HepG2 (cell line): ENCODE data around the gene ANAPC1. TPM values are rescaled to one million over a fixed set of nuclear protein-coding genes. Genes with fewer than 3 reads are reported as not detected.

ENCODE experiments used
- FOSL2 ChIP-seq: sonication (generic); formaldehyde crosslinking; IDR thresholded peaks from 2 replicates; pipeline ENCODE4 v1.4.0; 2020; ENCODE audit warnings: missing genetic modification reagents
- GATAD2A ChIP-seq: IDR thresholded peaks from 2 replicates; pipeline ENCODE4 v1.6.1; 2016
- HES4 ChIP-seq: sonication (generic); formaldehyde crosslinking; IDR thresholded peaks from 2 replicates; pipeline ENCODE4 v1.9.0; 2021; ENCODE audit warnings: mild to moderate bottlenecking, missing genetic modification reagents, borderline replicate concordance
- SPEN ChIP-seq: sonication (generic); formaldehyde crosslinking; IDR thresholded peaks from 2 replicates; pipeline ENCODE4 v1.5.1; 2020; ENCODE audit warnings: low read depth, mild to moderate bottlenecking, missing genetic modification reagents
- STAG1 ChIP-seq: sonication (generic); formaldehyde crosslinking; IDR thresholded peaks from 2 replicates; pipeline ENCODE4 v1.4.0; 2020; ENCODE audit warnings: missing genetic modification reagents
- TEAD3 ChIP-seq: optimal IDR thresholded peaks from 2 replicates; pipeline ENCODE3; 2016; ENCODE audit warnings: borderline replicate concordance
- TOPORS ChIP-seq: sonication (generic); formaldehyde crosslinking; IDR thresholded peaks from 2 replicates; pipeline ENCODE4 v1.8.0; 2023; ENCODE audit warnings: mild to moderate bottlenecking, missing genetic modification reagents
- ZNF431 ChIP-seq: sonication (generic); formaldehyde crosslinking; IDR thresholded peaks from 2 replicates; pipeline ENCODE4 v1.9.0; 2022; ENCODE audit warnings: missing genetic modification reagents, low read depth, mild to moderate bottlenecking, borderline replicate concordance
- ZNF562 ChIP-seq: sonication (generic); formaldehyde crosslinking; IDR thresholded peaks from 2 replicates; pipeline ENCODE4 v1.8.0; 2022; ENCODE audit warnings: missing genetic modification reagents, borderline replicate concordance
- ZNF563 ChIP-seq: sonication (generic); formaldehyde crosslinking; IDR thresholded peaks from 2 replicates; pipeline ENCODE4 v1.8.0; 2022; ENCODE audit warnings: mild to moderate bottlenecking, moderate library complexity, missing genetic modification reagents
- ZNF589 ChIP-seq: sonication (generic); formaldehyde crosslinking; conservative IDR thresholded peaks from 2 replicates; pipeline ENCODE4 v1.8.0; 2022; ENCODE audit warnings: mild to moderate bottlenecking, moderate library complexity, missing genetic modification reagents
- ZNF703 ChIP-seq: sonication (generic); formaldehyde crosslinking; IDR thresholded peaks from 2 replicates; pipeline ENCODE4 v1.5.1; 2020; ENCODE audit warnings: missing genetic modification reagents, mild to moderate bottlenecking, moderate library complexity, borderline replicate concordance
- ZSCAN25 ChIP-seq: sonication (generic); formaldehyde crosslinking; IDR thresholded peaks from 2 replicates; pipeline ENCODE4 v1.8.0; 2022; ENCODE audit warnings: mild to moderate bottlenecking, missing genetic modification reagents
- polyA plus RNA-seq, 8 experiments: library from polyadenylated mRNA; depleted of rRNA in 3 of 8; stranded (reverse) in 7 of 8; unstranded in 1 of 8; fragments of >200 nt; fragmentation: Illumina TruSeq in 4 of 8; extraction: Trizol in 4 of 8; gene quantifications; 2 replicates each; pipeline versions ENCODE4 v1.2.1 to v1.2.3, GENCODE V29; 2011 to 2016; ENCODE audit warnings: low read depth in 4 of 8, missing spikeins in 1 of 8, mixed read lengths in 1 of 8; ENCODE audit not compliant: insufficient read depth in 1 of 8
- total RNA-seq, 5 experiments: library from RNA; depleted of rRNA; stranded (reverse); fragments of >200 nt; fragmentation: Illumina TruSeq; extraction: Trizol; gene quantifications; 2 replicates each; pipeline ENCODE4 v1.2.3, GENCODE V29; 2016; ENCODE audit warnings: low read depth in 1 of 5
- TF ChIP-seq, protein P1 (sequence below): sonication (generic); formaldehyde crosslinking; IDR thresholded peaks from 2 replicates; pipeline ENCODE4 v1.8.0; 2022; ENCODE audit warnings: missing genetic modification reagents, low read depth, mild to moderate bottlenecking, borderline replicate concordance
- TF ChIP-seq, protein P2 (sequence below): sonication (generic); formaldehyde crosslinking; IDR thresholded peaks from 2 replicates; pipeline ENCODE4 v1.8.1; 2023; ENCODE audit warnings: mild to moderate bottlenecking, missing genetic modification reagents
- TF ChIP-seq, protein P3 (sequence below): IDR thresholded peaks from 2 replicates; pipeline ENCODE4 v1.6.1; 2016; ENCODE audit warnings: missing genetic modification reagents, missing compliant biosample characterization
- TF ChIP-seq, protein P4 (sequence below): IDR thresholded peaks from 2 replicates; pipeline ENCODE4 v1.6.1; 2016; ENCODE audit warnings: mild to moderate bottlenecking
- TF ChIP-seq, protein P5 (sequence below): IDR thresholded peaks from 2 replicates; pipeline ENCODE4 v1.6.1; 2018; ENCODE audit warnings: missing genetic modification reagents
- TF ChIP-seq, protein P6 (sequence below): sonication (generic); formaldehyde crosslinking; IDR thresholded peaks from 2 replicates; pipeline ENCODE4 v1.5.0; 2020; ENCODE audit warnings: mild to moderate bottlenecking, missing genetic modification reagents, moderate library complexity
- TF ChIP-seq, protein P7 (sequence below), 2 experiments: sonication (generic) in 1 of 2; formaldehyde crosslinking in 1 of 2; IDR thresholded peaks; 2 replicates each; pipeline versions ENCODE4 v1.4.0 to v1.6.1; 2016 to 2020; ENCODE audit warnings: borderline replicate concordance in 1 of 2, low read depth in 1 of 2, mild to moderate bottlenecking in 1 of 2, missing genetic modification reagents in 1 of 2

Gene ANAPC1
- total and polyA plus RNA-seq, 2 of the 13 experiments (the other 11 are each of a cell fraction or from before 2014, with no cell fraction given), result 50.0 to 89.7 TPM

DNA sequence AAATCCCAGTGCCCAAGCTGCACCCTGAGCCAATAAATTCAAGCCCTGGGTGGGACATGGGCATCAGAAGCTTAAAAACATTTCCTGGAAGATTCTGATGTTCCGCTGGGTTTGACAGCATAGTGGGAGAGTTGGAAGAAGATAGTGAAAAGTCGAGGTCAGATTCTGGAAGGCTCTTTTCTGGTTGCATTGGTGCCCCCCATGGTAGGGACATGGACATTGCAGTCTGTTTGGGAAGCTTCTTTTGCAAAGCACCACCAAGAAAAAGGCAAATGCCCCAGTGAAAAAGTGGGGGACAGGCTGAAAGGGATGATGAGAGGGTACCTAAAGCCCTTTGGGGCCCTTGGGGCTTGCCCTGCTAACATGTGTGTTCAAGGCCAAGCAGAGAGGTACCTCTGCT lies 35.4 kb upstream of the ANAPC1 start (continued):
- TF ChIP-seq ZNF589 (no peak), GATAD2A (CRISPR knock-in tag) (no peak), HES4 (CRISPR knock-in tag) (no peak), TEAD3 (CRISPR knock-in tag) (peak; percentile 11), STAG1 (CRISPR knock-in tag) (peak; percentile 49), ZNF562 (CRISPR knock-in tag) (no peak), ZNF563 (CRISPR knock-in tag) (no peak), SPEN (CRISPR knock-in tag) (no peak), ZNF431 (CRISPR knock-in tag) (no peak), TOPORS (CRISPR knock-in tag) (no peak), ZSCAN25 (CRISPR knock-in tag) (no peak), FOSL2 (CRISPR knock-in tag) (no peak), ZNF703 (CRISPR knock-in tag) (no peak)
- TF ChIP-seq, protein P1, sequence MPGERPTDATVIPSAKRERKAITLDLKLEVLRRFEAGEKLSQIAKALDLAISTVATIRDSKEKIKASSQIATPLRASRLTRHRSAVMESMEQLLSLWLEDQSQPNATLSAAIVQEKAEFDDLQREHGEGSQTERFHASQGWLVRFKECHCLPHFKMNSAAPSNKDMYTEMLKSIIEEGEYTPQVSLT (CRISPR knock-in tag), result no peak
- TF ChIP-seq, protein P2, sequence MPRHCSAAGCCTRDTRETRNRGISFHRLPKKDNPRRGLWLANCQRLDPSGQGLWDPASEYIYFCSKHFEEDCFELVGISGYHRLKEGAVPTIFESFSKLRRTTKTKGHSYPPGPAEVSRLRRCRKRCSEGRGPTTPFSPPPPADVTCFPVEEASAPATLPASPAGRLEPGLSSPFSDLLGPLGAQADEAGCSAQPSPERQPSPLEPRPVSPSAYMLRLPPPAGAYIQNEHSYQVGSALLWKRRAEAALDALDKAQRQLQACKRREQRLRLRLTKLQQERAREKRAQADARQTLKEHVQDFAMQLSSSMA (CRISPR knock-in tag), result no peak
- TF ChIP-seq, protein P3, sequence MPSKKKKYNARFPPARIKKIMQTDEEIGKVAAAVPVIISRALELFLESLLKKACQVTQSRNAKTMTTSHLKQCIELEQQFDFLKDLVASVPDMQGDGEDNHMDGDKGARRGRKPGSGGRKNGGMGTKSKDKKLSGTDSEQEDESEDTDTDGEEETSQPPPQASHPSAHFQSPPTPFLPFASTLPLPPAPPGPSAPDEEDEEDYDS, result 0 out of 2 replicates have a peak, but pooled peaks have one; percentile 14
- TF ChIP-seq, protein P4, sequence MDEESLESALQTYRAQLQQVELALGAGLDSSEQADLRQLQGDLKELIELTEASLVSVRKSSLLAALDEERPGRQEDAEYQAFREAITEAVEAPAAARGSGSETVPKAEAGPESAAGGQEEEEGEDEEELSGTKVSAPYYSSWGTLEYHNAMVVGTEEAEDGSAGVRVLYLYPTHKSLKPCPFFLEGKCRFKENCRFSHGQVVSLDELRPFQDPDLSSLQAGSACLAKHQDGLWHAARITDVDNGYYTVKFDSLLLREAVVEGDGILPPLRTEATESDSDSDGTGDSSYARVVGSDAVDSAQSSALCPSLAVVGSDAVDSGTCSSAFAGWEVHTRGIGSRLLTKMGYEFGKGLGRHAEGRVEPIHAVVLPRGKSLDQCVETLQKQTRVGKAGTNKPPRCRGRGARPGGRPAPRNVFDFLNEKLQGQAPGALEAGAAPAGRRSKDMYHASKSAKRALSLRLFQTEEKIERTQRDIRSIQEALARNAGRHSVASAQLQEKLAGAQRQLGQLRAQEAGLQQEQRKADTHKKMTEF (CRISPR knock-in tag), result no peak
- TF ChIP-seq, protein P5, sequence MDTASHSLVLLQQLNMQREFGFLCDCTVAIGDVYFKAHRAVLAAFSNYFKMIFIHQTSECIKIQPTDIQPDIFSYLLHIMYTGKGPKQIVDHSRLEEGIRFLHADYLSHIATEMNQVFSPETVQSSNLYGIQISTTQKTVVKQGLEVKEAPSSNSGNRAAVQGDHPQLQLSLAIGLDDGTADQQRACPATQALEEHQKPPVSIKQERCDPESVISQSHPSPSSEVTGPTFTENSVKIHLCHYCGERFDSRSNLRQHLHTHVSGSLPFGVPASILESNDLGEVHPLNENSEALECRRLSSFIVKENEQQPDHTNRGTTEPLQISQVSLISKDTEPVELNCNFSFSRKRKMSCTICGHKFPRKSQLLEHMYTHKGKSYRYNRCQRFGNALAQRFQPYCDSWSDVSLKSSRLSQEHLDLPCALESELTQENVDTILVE (CRISPR knock-in tag), result no peak
- TF ChIP-seq, protein P6, sequence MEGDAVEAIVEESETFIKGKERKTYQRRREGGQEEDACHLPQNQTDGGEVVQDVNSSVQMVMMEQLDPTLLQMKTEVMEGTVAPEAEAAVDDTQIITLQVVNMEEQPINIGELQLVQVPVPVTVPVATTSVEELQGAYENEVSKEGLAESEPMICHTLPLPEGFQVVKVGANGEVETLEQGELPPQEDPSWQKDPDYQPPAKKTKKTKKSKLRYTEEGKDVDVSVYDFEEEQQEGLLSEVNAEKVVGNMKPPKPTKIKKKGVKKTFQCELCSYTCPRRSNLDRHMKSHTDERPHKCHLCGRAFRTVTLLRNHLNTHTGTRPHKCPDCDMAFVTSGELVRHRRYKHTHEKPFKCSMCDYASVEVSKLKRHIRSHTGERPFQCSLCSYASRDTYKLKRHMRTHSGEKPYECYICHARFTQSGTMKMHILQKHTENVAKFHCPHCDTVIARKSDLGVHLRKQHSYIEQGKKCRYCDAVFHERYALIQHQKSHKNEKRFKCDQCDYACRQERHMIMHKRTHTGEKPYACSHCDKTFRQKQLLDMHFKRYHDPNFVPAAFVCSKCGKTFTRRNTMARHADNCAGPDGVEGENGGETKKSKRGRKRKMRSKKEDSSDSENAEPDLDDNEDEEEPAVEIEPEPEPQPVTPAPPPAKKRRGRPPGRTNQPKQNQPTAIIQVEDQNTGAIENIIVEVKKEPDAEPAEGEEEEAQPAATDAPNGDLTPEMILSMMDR (CRISPR knock-in tag), result peak; percentile 58
- TF ChIP-seq, protein P7, sequence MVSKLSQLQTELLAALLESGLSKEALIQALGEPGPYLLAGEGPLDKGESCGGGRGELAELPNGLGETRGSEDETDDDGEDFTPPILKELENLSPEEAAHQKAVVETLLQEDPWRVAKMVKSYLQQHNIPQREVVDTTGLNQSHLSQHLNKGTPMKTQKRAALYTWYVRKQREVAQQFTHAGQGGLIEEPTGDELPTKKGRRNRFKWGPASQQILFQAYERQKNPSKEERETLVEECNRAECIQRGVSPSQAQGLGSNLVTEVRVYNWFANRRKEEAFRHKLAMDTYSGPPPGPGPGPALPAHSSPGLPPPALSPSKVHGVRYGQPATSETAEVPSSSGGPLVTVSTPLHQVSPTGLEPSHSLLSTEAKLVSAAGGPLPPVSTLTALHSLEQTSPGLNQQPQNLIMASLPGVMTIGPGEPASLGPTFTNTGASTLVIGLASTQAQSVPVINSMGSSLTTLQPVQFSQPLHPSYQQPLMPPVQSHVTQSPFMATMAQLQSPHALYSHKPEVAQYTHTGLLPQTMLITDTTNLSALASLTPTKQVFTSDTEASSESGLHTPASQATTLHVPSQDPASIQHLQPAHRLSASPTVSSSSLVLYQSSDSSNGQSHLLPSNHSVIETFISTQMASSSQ (IDR thresholded peaks at IDR 0.05; ENCODE audit: low read depth), result no peak
- TF ChIP-seq, protein P7 (CRISPR knock-in tag; IDR thresholded peaks at IDR 0.05; ENCODE audit: borderline replicate concordance), result no peak
